NCI-H128 (cell line): Measurements from ENCODE around the gene GOT1.

ENCODE experiments used
- DNase-seq: peaks from one replicate; lab custom pipeline; 2025; ENCODE audit not compliant: unreplicated experiment; lab: John Stamatoyannopoulos, UW

Gene GOT1

DNA sequence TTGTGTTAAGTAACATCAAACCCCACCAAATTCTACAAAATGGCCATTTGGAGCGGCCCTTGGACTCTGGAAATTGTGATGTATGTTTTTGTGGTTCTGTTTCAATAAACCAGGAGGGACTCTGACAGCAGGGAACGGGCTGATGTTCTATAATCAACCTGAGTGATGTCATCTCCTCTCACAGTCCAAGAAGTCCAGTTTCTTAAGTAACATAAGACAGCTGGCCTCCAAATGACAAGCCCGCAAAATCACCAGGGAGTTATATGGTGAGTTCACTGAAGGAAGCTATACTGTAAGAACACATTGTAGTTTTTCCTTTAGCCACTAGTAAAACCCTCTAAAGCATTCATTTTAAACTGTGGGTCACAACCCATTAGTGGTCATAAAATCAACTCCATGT is 34.0 kb downstream of the GOT1 start:
- no peak for DNase-seq

DNA sequence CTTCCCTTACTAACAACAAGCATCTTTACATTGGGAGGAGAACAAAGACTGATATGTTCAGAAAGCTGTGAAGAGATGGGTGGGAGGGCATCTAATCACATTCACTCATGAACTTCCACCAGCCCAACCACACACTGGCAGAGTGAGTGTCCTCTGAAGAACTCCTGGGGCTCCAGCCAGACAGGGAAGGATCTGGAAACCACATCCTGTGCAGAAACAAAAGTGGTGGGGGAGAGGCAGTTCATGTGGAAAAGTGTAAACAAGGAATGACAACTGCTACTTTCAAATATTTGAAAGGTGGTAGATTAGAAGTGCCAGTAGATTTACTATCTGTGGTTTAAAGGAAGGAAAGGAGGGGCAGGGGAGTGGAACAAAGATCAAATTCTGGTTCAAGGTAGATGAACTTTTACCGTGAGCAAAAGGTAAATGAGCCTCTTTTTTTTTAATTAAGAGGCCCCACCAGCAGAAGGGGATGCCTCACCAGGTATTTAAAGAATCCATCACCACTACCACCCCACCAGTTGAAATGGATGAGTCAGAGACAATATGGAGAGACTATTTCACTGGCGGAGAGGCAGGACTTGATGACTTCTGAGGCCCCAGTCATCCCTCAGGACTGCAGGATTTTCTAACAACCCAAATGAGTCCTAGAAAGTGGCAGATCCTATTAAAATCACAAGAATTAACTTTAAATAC is 34.5 kb downstream of the GOT1 start:
- DNase-seq, result no peak

GRCh38 chr10:99394761-99395386 is 35.5 kb downstream of the GOT1 start:
- DNase-seq, result no peak

DNA sequence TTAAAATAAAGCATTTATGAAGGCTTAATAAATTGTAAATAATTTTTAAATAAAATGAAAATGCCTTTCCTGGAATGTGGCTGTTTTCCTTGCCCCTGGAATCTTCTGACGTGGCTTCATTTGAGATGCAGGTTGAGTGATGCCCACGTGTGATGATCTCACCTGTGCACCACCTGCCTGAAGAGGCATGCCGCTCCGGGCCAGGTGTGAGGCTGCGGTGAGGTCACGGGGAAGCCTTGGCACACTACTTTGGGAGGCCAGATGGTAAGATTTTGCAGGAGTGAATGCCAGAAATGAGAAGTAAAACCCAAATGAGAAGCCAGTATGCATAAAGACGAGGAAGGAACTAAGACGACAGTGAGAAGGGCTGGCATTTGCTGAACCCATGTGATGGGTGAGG is 36.2 kb downstream of the GOT1 start:
- DNase-seq, result no peak

GRCh38 chr10:99393683-99394082 is 36.7 kb downstream of the GOT1 start:
- DNase-seq, result no peak

GRCh38 chr10:99393036-99393435 is 37.4 kb downstream of the GOT1 start:
- DNase-seq, result no peak

DNA sequence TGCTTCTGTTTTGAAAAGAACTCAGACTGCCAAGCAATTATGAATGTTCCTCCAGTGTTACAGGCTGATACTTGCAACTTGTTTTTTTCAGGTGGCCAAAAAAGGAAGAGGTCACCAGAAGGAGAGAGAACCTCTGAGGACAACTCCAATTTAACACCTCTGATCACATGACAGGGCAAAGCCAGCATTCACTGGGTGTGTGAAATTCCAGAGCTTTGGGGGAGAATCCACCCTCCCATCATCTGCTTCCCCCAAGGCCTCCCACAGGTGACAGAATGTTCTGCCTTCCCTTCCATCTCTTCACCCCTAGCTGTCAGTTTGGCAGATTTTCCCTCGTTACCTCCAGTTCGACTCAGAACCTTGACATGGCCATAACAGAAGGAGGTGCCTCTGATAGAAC is 39.1 kb downstream of the GOT1 start:
- DNase-seq, result no peak

GRCh38 chr10:99389729-99390480 is 40.5 kb downstream of the GOT1 start:
- no peak for DNase-seq

GRCh38 chr10:99387541-99387940 is 42.9 kb downstream of the GOT1 start:
- no peak for DNase-seq

DNA sequence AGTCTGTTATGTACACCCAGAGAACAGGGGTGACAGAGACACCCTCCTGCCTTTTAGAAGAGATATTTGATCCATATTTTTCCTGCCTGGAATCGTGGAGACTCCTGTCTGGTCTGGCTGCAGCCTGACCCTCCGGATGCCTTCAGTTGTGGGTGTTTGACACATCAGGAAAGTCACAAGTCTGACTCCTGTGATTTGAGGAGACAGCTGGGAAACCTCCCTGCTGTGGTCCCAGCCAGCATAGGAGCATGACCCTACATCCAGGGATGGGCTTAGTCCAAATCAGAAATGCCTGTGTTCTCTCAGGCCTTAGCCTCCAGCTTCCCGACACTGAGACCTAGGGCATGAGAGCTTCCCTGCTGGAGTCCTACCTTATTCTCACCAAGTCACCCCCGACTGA is 43.4 kb downstream of the GOT1 start:
- DNase-seq, result no peak

DNA sequence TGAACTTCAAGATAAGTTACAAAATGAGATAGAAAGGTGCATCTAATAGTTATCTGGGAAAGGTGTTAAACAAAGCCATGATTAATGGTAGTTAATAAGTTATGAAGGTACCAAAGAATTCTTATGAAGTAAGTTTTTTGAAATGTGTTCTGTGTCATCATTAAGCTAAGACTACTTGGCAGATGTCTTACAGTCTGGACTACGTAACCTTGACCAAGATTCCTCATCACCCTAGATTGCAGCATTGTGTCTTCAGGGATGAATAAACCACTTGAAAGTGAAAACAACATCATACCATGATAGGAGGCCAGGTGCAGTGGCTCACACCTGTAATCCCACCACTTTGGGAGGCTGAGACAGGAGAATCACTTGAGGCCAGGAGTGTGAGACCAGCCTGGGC is 48.2 kb downstream of the GOT1 start:
- no peak for DNase-seq

DNA sequence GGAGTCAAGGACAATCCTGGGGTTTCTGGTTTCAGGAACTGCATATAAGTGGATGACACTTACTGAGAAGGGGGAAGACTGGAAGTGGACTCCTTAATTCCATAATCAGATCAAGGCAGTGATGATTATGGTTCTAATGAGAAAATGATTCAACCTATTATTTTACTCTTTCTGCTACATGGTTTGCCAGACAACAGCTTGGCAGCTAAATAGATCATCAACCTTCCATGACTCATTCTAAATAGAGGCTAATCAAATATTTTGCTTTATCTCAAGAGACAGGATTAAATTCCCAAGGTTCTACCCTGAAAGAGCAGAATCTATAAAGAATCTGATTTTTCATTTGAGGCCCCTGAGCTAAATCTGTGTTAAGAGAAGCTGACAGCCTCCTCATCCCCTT is 55.0 kb downstream of the GOT1 start:
- DNase-seq, result no peak

GRCh38 chr10:99374972-99375371 is 55.5 kb downstream of the GOT1 start:
- DNase-seq, result no peak

DNA sequence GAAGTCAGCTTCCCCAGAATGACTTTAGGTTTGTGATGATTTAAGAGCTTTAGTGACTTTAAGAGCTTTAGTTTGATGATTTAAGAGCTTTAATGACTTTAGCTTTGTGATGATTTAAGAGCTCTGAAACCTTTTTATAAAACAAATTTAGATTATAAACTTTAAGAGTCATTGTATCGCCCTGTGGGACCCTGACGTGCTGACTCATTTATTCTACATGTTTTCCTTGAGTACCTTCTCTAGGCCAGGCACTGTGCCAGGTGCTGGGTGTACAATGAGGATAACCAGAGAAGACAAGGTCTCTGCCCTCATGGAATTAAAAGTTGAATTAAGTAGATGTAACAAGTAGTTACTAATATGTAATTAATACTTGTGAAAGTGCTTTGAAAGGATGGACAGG is 55.9 kb downstream of the GOT1 start:
- no peak for DNase-seq

DNA sequence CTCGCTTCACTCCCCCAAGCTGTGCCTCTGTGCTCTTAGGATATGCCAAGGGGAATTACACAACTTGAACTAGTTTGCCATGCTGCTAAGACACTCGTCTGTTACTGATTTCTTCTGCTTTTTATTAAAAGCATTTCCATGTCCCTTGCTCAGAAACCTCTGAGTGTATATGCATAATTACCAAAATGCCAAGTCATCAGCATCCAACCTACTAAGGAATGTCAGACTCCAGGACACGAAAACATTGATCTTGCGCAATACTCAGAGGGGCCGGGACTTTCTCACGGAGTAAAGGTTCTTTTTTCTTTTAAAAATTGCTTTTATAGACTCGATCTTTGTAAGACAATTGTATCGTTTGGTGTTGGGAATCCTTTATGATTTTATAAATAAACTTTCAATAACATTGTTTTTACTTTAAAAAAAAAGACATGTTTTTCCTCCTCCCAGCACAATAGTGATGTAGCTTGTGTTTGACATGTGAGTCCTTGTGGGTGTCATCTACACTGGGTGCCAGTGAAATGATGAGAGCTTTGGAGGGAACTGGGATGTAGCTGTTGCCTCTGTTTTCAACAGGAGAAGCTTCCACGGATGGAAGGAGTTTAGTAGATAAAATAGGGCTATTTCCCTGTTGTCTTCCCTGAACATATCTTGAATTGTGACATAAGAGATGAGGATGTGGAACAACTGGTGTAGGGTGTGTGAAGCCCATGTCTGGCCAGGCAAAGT is 57.7 kb downstream of the GOT1 start:
- no peak for DNase-seq

DNA sequence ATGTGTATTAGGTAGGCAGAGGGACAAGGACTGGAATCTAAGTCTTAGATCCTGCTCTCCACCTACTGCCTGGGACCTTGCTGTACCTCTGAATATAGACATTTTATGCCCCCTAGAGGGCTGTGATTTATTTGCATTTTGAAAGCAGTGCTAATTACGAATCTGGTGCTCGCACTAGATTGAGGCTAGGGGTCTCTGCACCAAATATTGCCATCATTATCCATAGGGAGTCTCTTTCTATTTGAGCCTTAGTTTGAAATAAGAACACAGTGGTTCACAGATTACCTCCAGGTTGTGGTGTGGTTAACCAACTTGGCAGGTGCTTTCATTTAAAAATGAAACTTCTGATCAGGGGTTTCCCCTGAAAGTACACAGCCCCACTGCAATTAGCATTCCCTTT is 59.4 kb downstream of the GOT1 start:
- no peak for DNase-seq

DNA sequence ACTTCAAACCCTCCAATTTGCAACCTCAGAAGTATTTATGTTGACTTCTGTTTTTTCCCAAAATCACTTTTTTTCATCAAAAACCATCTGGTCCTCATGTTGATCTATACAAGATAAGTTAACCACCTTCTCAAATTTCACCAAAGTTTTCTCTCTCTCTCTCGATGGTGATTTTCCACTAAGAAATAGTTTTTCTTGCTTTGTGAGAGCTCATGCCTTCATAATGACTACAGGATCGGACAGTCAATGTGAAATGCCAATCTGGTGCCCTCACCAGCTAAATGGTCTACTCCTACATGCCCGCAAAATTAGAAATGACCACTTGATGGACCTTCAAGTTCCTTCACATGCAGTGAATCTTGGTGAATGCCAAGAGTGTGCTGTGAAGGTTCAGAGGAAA is 60.9 kb downstream of the GOT1 start:
- no peak for DNase-seq

- no peak for DNase-seq
These were observed 61.3 kb downstream of the GOT1 start for GRCh38 chr10:99369126-99369525.

DNA sequence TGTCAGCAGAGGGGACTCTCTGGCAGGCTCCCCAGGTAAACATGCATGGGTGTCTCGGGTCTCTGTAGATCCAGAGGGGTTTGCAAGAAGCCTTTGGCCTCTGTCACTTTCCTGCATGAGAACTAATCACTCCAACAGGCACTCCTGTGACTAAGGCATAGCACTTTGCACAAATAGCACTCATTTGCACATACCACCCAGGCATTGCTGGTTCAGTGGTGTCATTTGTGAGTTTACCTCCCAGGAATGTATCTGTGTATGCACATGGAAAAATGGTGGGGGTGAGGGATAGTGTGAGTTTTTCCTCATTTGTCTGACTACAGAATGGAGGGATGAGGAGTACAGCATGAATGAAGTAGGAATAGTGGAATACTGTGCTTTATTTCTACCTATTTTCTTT is 61.8 kb downstream of the GOT1 start:
- DNase-seq, result no peak

GRCh38 chr10:99366666-99367065 is 63.8 kb downstream of the GOT1 start:
- DNase-seq, result no peak

GRCh38 chr10:99365736-99366135 is 64.7 kb downstream of the GOT1 start:
- DNase-seq, result no peak

DNA sequence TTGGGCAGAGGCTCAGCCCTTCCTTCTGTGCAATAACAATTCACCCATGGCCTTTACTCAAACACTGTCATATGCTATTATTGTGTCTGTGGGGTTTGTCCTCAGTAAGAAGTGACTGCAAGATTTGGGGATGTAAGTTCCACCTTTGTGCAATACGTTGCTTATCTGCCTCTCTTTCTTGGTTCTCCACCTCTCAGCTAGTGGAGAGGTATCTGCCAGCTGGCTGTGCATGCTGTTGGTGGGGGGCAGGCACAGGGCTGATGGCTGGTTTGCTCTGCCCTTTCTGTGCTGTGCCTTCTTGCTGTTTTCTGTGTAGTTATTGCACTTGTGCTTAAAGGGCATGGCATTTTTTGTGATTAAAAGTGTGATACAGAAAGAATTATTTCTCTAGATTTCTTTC is 65.1 kb downstream of the GOT1 start:
- no peak for DNase-seq
